ENCODE results near the gene SYCE3. TPM values are rescaled to one million over a fixed set of nuclear protein-coding genes. Genes with fewer than 3 reads are reported as not detected.

Gene SYCE3
- total RNA-seq, 1 donor from 2014 or later = 0.62 TPM

- Mint-ChIP-seq H3K4me3 (ENCODE audit: low read depth) (no peak overlapping the region), H3K4me1 (ENCODE audit: low read depth) (peaks cover 6% of the 10 kb centered on the region), H3K27ac (no peak overlapping the region), H3K9me3 (no peaks in the 10 kb centered on the region), H3K36me3 (ENCODE audit: low read depth) (peaks cover under 1% of the 10 kb centered on the region), H3K27me3 (ENCODE audit: low read depth) (peaks cover 13% of the 10 kb centered on the region)
- intact Hi-C loops (cut with micrococcal nuclease) = no loop called here
- DNase-seq (ENCODE audit: low spot score) = no peak
These were observed 23.7 kb upstream of the SYCE3 start for GRCh38 chr22:50586416-50586815.

DNA sequence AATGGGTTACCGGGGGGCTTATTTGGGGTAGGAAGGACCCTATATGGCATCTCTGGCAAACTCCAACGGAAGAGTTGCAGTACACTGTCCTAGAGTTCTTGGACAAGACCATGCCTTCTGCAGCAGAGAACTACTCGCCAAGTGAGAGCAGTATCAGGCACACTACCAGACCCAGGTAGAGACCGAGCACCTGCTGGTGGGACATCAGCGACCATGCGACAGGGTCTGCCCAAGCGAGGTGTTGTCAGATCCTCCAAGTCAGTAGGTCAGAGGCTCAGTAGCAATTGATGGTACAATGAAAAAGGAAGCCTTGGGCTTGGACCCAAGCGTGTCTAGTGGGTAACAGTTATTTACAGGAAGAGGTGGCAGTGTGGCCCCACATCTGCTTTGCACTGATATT lies 23.1 kb upstream of the SYCE3 start:
- H3K36me3 Mint-ChIP-seq (ENCODE audit: low read depth) = peaks cover 5% of the 10 kb centered on the region
- peaks cover 7% of the 10 kb centered on the region for H3K27me3 Mint-ChIP-seq (ENCODE audit: low read depth)
- DNase-seq (ENCODE audit: low spot score) = no peak
- no peaks in the 10 kb centered on the region for H3K9me3 Mint-ChIP-seq
- no peak overlapping the region for H3K27ac Mint-ChIP-seq
- intact Hi-C loops (cut with micrococcal nuclease) = no loop called here
- no peak overlapping the region for H3K4me3 Mint-ChIP-seq (ENCODE audit: low read depth)
- peaks cover 8% of the 10 kb centered on the region for H3K4me1 Mint-ChIP-seq (ENCODE audit: low read depth)

GRCh38 chr22:50585238-50585637 lies 22.5 kb upstream of the SYCE3 start:
- peaks cover 10% of the 10 kb centered on the region for H3K36me3 Mint-ChIP-seq (ENCODE audit: low read depth)
- H3K27me3 Mint-ChIP-seq (ENCODE audit: low read depth) = peaks cover 4% of the 10 kb centered on the region
- no peak overlapping the region for H3K27ac Mint-ChIP-seq
- no peak for DNase-seq (ENCODE audit: low spot score)
- H3K4me3 Mint-ChIP-seq (ENCODE audit: low read depth) = no peak overlapping the region
- H3K9me3 Mint-ChIP-seq = no peaks in the 10 kb centered on the region
- peaks cover 10% of the 10 kb centered on the region for H3K4me1 Mint-ChIP-seq (ENCODE audit: low read depth)
- intact Hi-C loops (cut with micrococcal nuclease) = no loop called here

DNA sequence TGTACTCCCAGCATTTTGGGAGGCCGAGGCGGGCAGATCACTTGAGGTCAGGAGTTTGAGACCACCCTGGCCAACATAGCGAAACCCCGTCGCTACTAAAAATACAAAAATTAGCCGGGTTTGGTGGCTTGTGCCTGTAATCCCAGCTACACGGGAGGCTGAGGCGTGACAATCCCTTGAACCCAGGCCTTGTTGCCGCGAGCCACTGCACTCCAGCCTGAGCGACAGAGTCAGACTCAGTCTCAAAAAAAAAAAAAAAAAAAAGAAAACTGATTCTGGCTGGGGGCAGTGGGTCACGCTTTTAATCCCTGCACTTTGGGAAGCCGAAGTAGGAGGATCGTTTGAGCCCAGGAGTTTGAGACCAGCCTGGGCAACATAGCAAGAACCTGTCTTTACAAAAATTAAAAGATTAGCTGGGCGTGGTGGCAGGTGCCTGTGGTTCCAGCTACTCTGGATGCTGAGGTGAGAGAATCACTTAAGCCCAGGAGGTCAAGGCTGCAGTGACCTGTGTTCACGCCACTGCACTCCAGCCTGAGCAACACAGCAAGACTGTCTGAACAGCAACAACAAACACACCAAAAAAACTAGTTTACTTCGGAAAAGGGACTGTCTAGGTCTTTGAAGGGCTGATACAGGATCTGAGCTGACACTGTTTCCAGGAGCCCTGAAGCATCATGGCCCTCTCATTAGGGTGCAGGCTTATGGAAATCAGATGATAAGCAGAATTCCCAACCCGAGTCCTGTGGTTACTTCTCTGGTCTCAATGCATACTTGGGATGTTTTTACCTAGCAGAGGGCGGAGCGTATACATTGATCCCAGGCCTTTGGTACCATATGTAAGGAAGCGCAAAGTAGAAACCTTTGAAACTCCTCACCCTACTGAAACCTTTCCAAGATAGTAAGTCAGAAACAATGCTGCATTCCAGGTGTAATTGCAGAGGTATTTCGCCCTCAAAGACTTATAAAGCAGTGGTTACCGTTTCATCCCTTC lies 21.7 kb upstream of the SYCE3 start:
- DNase-seq (ENCODE audit: low spot score) = no peak
- peaks cover 2% of the 10 kb centered on the region for H3K27me3 Mint-ChIP-seq (ENCODE audit: low read depth)
- peak overlapping the region; percentile 94 for H3K4me3 Mint-ChIP-seq (ENCODE audit: low read depth)
- intact Hi-C loops (cut with micrococcal nuclease) = loop anchor here (5.0 kb wide), 1 partner anchor 37 kb away; the partner anchor contains the start of gene KLHDC7B
- H3K36me3 Mint-ChIP-seq (ENCODE audit: low read depth) = peaks cover 17% of the 10 kb centered on the region
- no peak overlapping the region for H3K27ac Mint-ChIP-seq
- peaks cover 12% of the 10 kb centered on the region for H3K4me1 Mint-ChIP-seq (ENCODE audit: low read depth)
- no peaks in the 10 kb centered on the region for H3K9me3 Mint-ChIP-seq

DNA sequence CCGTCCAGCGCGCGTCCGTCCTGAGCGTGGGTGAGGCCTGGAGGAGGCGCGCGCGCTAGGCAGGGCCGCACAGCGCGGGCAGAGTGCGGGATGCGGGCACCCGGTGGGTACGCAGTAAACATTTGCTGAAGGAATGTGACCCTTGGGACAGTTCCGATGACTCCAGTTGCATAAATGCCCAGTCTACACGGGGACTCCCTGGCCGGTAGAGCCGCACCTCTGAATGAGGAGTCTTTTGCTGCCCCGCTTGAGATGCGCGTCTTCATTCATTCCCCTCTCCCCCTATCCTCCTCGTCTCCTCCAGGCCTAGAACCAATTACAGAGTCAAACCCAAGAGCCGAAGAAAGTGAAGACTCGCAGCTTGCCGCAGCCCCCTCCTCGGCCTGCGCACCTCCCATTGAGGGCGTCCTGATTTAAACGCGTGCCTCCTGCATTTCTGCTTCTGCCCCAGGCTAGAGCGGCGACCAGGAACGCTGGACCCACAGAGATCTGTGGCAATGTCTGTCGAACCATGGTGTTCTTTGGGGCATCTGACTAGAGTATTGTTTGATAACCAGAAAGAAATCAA lies 20.7 kb upstream of the SYCE3 start:
- no peak for DNase-seq (ENCODE audit: low spot score)
- no peaks in the 10 kb centered on the region for H3K9me3 Mint-ChIP-seq
- intact Hi-C loops (cut with micrococcal nuclease) = loop anchor here (1.0 to 5.0 kb wide), 5 partner anchors 21 to 75 kb away; partner anchors contain the start of genes KLHDC7B, NCAPH2, SYCE3 and TYMP
- H3K4me3 Mint-ChIP-seq (ENCODE audit: low read depth) = peak overlapping the region; percentile 94
- peaks cover 25% of the 10 kb centered on the region for H3K36me3 Mint-ChIP-seq (ENCODE audit: low read depth)
- H3K27ac Mint-ChIP-seq = peak overlapping the region; percentile 75
- H3K4me1 Mint-ChIP-seq (ENCODE audit: low read depth) = peaks cover 12% of the 10 kb centered on the region
- peaks cover under 1% of the 10 kb centered on the region for H3K27me3 Mint-ChIP-seq (ENCODE audit: low read depth)

GRCh38 chr22:50582493-50583293 lies 20.0 kb upstream of the SYCE3 start, which contains the start of gene CHKB:
CHKB (minus strand) TSS chr22:50582849; CDS start chr22:50582781, 68 bp downstream.
- peak within 1 kb of the TSS; percentile 95 for H3K27ac Mint-ChIP-seq
- H3K36me3 Mint-ChIP-seq (ENCODE audit: low read depth) = peaks cover 25% of the 10 kb centered on the region
- intact Hi-C loops (cut with micrococcal nuclease) = loop anchor here (1.0 to 5.0 kb wide), 5 partner anchors 20 to 74 kb away; partner anchors contain the start of genes KLHDC7B, NCAPH2, SYCE3 and TYMP
- H3K4me3 Mint-ChIP-seq (ENCODE audit: low read depth) = peak within 1 kb of the TSS; percentile 94
- DNase-seq (ENCODE audit: low spot score) = peak; percentile 99
- H3K9me3 Mint-ChIP-seq = no peaks in the 10 kb centered on the region
- H3K4me1 Mint-ChIP-seq (ENCODE audit: low read depth) = peaks cover 12% of the 10 kb centered on the region
- no peaks in the 10 kb centered on the region for H3K27me3 Mint-ChIP-seq (ENCODE audit: low read depth)

GRCh38 chr22:50581950-50582492 lies 19.3 kb upstream of the SYCE3 start:
- Mint-ChIP-seq H3K27ac (peak overlapping the region; percentile 71), H3K4me3 (ENCODE audit: low read depth) (peak overlapping the region; percentile 86), H3K4me1 (ENCODE audit: low read depth) (peaks cover 14% of the 10 kb centered on the region), H3K36me3 (ENCODE audit: low read depth) (peaks cover 31% of the 10 kb centered on the region), H3K27me3 (ENCODE audit: low read depth) (no peaks in the 10 kb centered on the region), H3K9me3 (no peaks in the 10 kb centered on the region)
- no peak for DNase-seq (ENCODE audit: low spot score)
- intact Hi-C loops (cut with micrococcal nuclease) = loop anchor here (2.0 to 5.0 kb wide), 4 partner anchors 19 to 73 kb away; partner anchors contain the start of genes KLHDC7B, NCAPH2, SYCE3 and TYMP

DNA sequence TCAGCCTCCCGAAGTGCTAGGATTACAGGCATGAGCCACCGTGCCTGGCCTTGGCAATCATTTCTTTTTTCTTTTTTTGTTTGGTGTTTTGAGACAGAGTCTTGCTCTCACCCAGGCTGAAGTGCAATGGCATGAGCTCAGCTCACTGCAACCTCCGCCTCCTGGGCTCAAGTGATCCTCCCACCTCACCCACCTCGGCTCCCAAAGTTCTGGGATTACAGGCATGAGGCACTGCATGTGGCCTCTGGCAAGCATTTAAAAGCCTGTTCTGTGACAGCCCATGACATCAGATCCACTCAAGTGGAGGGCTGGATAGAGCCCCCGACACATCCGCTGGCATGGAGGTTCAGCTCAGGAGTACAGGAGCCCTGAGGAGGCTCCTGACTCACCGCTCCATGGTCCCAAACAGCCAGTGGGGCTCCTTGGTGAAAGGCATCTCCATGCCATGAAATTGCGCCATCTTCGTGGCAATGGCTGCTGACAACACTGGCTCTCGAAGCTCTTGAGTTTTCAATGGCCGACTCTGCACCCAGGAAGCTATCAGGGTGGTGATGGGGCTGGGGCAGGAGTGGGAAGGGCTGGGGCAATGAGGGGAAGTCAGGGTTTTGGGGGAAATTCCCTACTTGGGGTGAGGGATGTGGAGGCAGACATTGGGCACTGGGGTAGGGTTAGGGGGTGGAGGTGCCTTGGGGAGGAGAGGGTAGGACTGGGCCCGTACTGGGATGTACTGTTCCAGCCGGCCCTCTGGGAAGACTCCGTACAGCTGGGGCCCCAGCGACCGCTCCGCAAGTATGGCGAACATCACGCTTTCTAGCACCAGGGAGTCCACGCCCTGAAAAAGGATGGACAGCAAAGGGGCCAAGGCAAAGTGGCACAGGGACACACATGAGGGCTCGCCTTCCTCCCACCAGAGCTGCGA lies 18.6 kb upstream of the SYCE3 start:
- H3K4me3 Mint-ChIP-seq (ENCODE audit: low read depth) = peak overlapping the region; percentile 80
- intact Hi-C loops (cut with micrococcal nuclease) = loop anchor here (5.0 kb wide), 1 partner anchor 34 kb away; the partner anchor contains the start of gene KLHDC7B
- peaks cover 36% of the 10 kb centered on the region for H3K36me3 Mint-ChIP-seq (ENCODE audit: low read depth)
- DNase-seq (ENCODE audit: low spot score) = no peak
- no peaks in the 10 kb centered on the region for H3K9me3 Mint-ChIP-seq
- H3K27me3 Mint-ChIP-seq (ENCODE audit: low read depth) = no peaks in the 10 kb centered on the region
- peaks cover 14% of the 10 kb centered on the region for H3K4me1 Mint-ChIP-seq (ENCODE audit: low read depth)
- peak overlapping the region; percentile 71 for H3K27ac Mint-ChIP-seq

- Mint-ChIP-seq H3K4me1 (ENCODE audit: low read depth) (peaks cover 14% of the 10 kb centered on the region), H3K36me3 (ENCODE audit: low read depth) (peaks cover 42% of the 10 kb centered on the region), H3K4me3 (ENCODE audit: low read depth) (peak overlapping the region; percentile 35), H3K9me3 (no peaks in the 10 kb centered on the region), H3K27me3 (ENCODE audit: low read depth) (no peaks in the 10 kb centered on the region), H3K27ac (no peak overlapping the region)
- no peak for DNase-seq (ENCODE audit: low spot score)
- intact Hi-C loops (cut with micrococcal nuclease) = loop anchor here (5.0 kb wide), 1 partner anchor 32 kb away; the partner anchor contains the start of gene KLHDC7B
These were observed 17.0 kb upstream of the SYCE3 start for GRCh38 chr22:50579752-50580151.

GRCh38 chr22:50578776-50579310 lies 16.1 kb upstream of the SYCE3 start:
- no peaks in the 10 kb centered on the region for H3K9me3 Mint-ChIP-seq
- no peaks in the 10 kb centered on the region for H3K27me3 Mint-ChIP-seq (ENCODE audit: low read depth)
- no peak overlapping the region for H3K27ac Mint-ChIP-seq
- H3K4me3 Mint-ChIP-seq (ENCODE audit: low read depth) = no peak overlapping the region
- H3K4me1 Mint-ChIP-seq (ENCODE audit: low read depth) = peaks cover 14% of the 10 kb centered on the region
- DNase-seq (ENCODE audit: low spot score) = no peak
- H3K36me3 Mint-ChIP-seq (ENCODE audit: low read depth) = peaks cover 46% of the 10 kb centered on the region
- intact Hi-C loops (cut with micrococcal nuclease) = no loop called here
